SK-N-SH (cell line): ENCODE data around the gene LILRB3. TPM values are rescaled to one million over a fixed set of nuclear protein-coding genes. Genes with fewer than 3 reads are reported as not detected.
A peak's percentile ranks its signal among the peaks of the same experiment; 100 is the strongest.
"Not testable (repeated sequence)": the region's sequence is repeated elsewhere in the genome, so short reads cannot be mapped to it uniquely, and the experiment has no call there.

Source experiments
- CTCF ChIA-PET: fragments of 300-600, 350-600 bp; formaldehyde crosslinking; extraction: SDS; loops from one replicate; lab custom pipeline; 2021; lab: Yijun Ruan, JAX
- POLR2A ChIA-PET: fragments of 350-600 bp; sonication (Branson Sonifier 250); formaldehyde crosslinking; extraction: SDS; loops from one replicate; lab custom pipeline; 2020; ENCODE audit warnings: antibody characterized with exemption, inconsistent platforms; lab: Yijun Ruan, JAX
- DNase-seq: peaks from one replicate; pipeline ENCODE4 v3.0.0; 2012
- H2AFZ ChIP-seq: fragments of 200-600 bp; sonication (generic); 2 replicates; pipeline ENCODE4 v1.8.1; 2016; ENCODE audit warnings: antibody characterized with exemption, mild to moderate bottlenecking, low read depth
- H3F3A ChIP-seq: fragments of 200-600 bp; sonication (generic); replicated peaks from 2 replicates; pipeline ENCODE3; 2016; ENCODE audit warnings: antibody characterized with exemption, mild to moderate bottlenecking; ENCODE audit not compliant: insufficient read depth
- H3K27ac ChIP-seq, 2 experiments: fragments of 200-500 bp in 1 of 2; fragments of 200-600 bp in 1 of 2; sonication (Bioruptor generic) in 1 of 2; sonication (generic), shearing (Covaris generic) in 1 of 2; 2 replicates each; pipeline versions ENCODE4 v1.5.1 to v1.6.1; 2014 to 2016; ENCODE audit warnings: low read depth in 2 of 2, inconsistent platforms in 1 of 2, low read length in 1 of 2, mild to moderate bottlenecking in 1 of 2, mixed read lengths in 1 of 2
- H3K27me3 ChIP-seq: fragments of 200-600 bp; sonication (generic), shearing (Covaris generic); 2 replicates; pipeline ENCODE4 v1.6.1; 2016; ENCODE audit warnings: mixed run types; ENCODE audit not compliant: insufficient read depth
- H3K36me3 ChIP-seq, 2 experiments: fragments of 200-500 bp in 1 of 2; fragments of 200-600 bp in 1 of 2; sonication (Bioruptor generic) in 1 of 2; sonication (generic) in 1 of 2; replicated peaks in 1 of 2; 2 replicates each; pipeline versions ENCODE3 to v1.5.1; 2014 to 2016; ENCODE audit warnings: low read length in 1 of 2, mild to moderate bottlenecking in 1 of 2; ENCODE audit not compliant: insufficient read depth in 2 of 2, control insufficient read depth in 1 of 2
- H3K4me1 ChIP-seq, 2 experiments: fragments of 200-500 bp in 1 of 2; fragments of 200-600 bp in 1 of 2; sonication (Bioruptor generic) in 1 of 2; sonication (generic), shearing (Covaris generic) in 1 of 2; 2 replicates each; pipeline versions ENCODE4 v1.5.1 to v1.6.1; 2014 to 2016; ENCODE audit warnings: low read depth in 1 of 2, low read length in 1 of 2, mixed run types in 1 of 2; ENCODE audit not compliant: insufficient read depth in 2 of 2, control insufficient read depth in 1 of 2
- H3K4me2 ChIP-seq: fragments of 200-600 bp; sonication (generic), shearing (Covaris generic); 2 replicates; pipeline ENCODE4 v1.6.1; 2017; ENCODE audit warnings: mixed run types
- H3K4me3 ChIP-seq, 2 experiments: fragments of 200-500 bp in 1 of 2; fragments of 200-600 bp in 1 of 2; sonication (Bioruptor generic) in 1 of 2; sonication (generic), shearing (Covaris generic) in 1 of 2; 2 replicates each; pipeline versions ENCODE4 v1.5.1 to v1.8.1; 2014 to 2016; ENCODE audit warnings: low read depth in 2 of 2, inconsistent platforms in 1 of 2, low read length in 1 of 2, mild to moderate bottlenecking in 1 of 2, mixed read lengths in 1 of 2, moderate library complexity in 1 of 2
- H3K79me2 ChIP-seq: fragments of 200-600 bp; sonication (generic); 2 replicates; pipeline ENCODE4 v1.8.1; 2017; ENCODE audit warnings: mild to moderate bottlenecking; ENCODE audit not compliant: insufficient read depth
- H3K9ac ChIP-seq: fragments of 200-600 bp; sonication (generic); 2 replicates; pipeline ENCODE4 v1.6.1; 2017; ENCODE audit warnings: mixed run types
- H3K9me2 ChIP-seq: fragments of 200-600 bp; sonication (generic); 2 replicates; pipeline ENCODE4 v1.6.1; 2017; ENCODE audit warnings: mixed run types
- H3K9me3 ChIP-seq: fragments of 200-600 bp; sonication (generic); 2 replicates; pipeline ENCODE4 v1.6.1; 2017; ENCODE audit warnings: mixed run types, mild to moderate bottlenecking, moderate library complexity
- H4K20me1 ChIP-seq: fragments of 200-600 bp; sonication (generic); 2 replicates; pipeline ENCODE4 v1.6.1; 2017; ENCODE audit warnings: mild to moderate bottlenecking, mixed run types; ENCODE audit not compliant: insufficient read depth
- EP300 ChIP-seq, 2 experiments: IDR thresholded peaks; 2 replicates each; pipeline versions ENCODE4 v1.4.0 to v1.6.1; 2012; ENCODE audit warnings: borderline replicate concordance in 1 of 2, low read depth in 1 of 2, low read length in 1 of 2
- FOXJ3 ChIP-seq: sonication (generic); formaldehyde crosslinking; IDR thresholded peaks from 2 replicates; pipeline ENCODE4 v1.5.1; 2020; ENCODE audit warnings: mild to moderate bottlenecking, missing genetic modification reagents
- FOXM1 ChIP-seq: IDR thresholded peaks from 2 replicates; pipeline ENCODE4 v1.4.0; 2012; ENCODE audit warnings: low read depth, mild to moderate bottlenecking
- GABPA ChIP-seq: IDR thresholded peaks from 2 replicates; pipeline ENCODE4 v1.4.0; 2012; ENCODE audit warnings: low read depth, mild to moderate bottlenecking
- GATA2 ChIP-seq: sonication (generic); formaldehyde crosslinking; IDR thresholded peaks from 2 replicates; pipeline ENCODE4 v1.5.0; 2020; ENCODE audit warnings: mild to moderate bottlenecking, missing genetic modification reagents
- JUND ChIP-seq: IDR thresholded peaks from 2 replicates; pipeline ENCODE4 v1.4.0; 2012
- MAX ChIP-seq: IDR thresholded peaks from 2 replicates; pipeline ENCODE4 v1.4.0; 2012; ENCODE audit warnings: low read depth
- NRF1 ChIP-seq: IDR thresholded peaks from 2 replicates; pipeline ENCODE4 v1.6.1; 2012; ENCODE audit warnings: low read depth, mild to moderate bottlenecking, low read length
- POLR2AphosphoS5 ChIP-seq: IDR thresholded peaks from 2 replicates; pipeline ENCODE4 v1.6.1; 2012; ENCODE audit warnings: low read depth, low read length
- REST ChIP-seq: IDR thresholded peaks from 2 replicates; pipeline ENCODE4 v1.6.1; 2012; ENCODE audit warnings: mild to moderate bottlenecking, low read depth, low read length, moderate library complexity
- RXRA ChIP-seq: IDR thresholded peaks from 2 replicates; pipeline ENCODE4 v1.4.0; 2012; ENCODE audit warnings: low read depth, mild to moderate bottlenecking, borderline replicate concordance
- SMC3 ChIP-seq: IDR thresholded peaks from 2 replicates; pipeline ENCODE4 v1.6.1; 2012; ENCODE audit warnings: low read depth, low read length, improper control_type of control experiment
- TCF12 ChIP-seq: IDR thresholded peaks from 2 replicates; pipeline ENCODE4 v1.4.0; 2012
- TEAD4 ChIP-seq: IDR thresholded peaks from 2 replicates; pipeline ENCODE4 v1.4.0; 2012; ENCODE audit warnings: mild to moderate bottlenecking, borderline replicate concordance; ENCODE audit not compliant: insufficient read depth
- USF2 ChIP-seq: fragments of 150-350 bp; IDR thresholded peaks from 2 replicates; pipeline ENCODE4 v1.6.1; 2017; ENCODE audit warnings: antibody characterized with exemption, low read length, low read depth, borderline replicate concordance
- YY1 ChIP-seq: IDR thresholded peaks from 2 replicates; pipeline ENCODE4 v1.4.0; 2012; ENCODE audit warnings: low read depth, mild to moderate bottlenecking
- ZBTB33 ChIP-seq: IDR thresholded peaks from 2 replicates; pipeline ENCODE4 v1.4.0; 2012; ENCODE audit warnings: low read depth, borderline replicate concordance
- whole genome bisulfite sequencing: methylation state at CpG from one replicate; pipeline ENCODE4 v1.1.6; 2017; ENCODE audit warnings: low lambda C conversion rate; 5-methylcytosine and 5-hydroxymethylcytosine counted together
- polyA plus RNA-seq, 3 experiments: library from polyadenylated mRNA; depleted of rRNA; stranded (reverse); fragments of >200 nt; gene quantifications; 2 replicates each; pipeline ENCODE4 v1.2.3, GENCODE V29; 2012

LILRB3 gene
- polyA plus RNA-seq, 1 of the 3 experiments (the other 2 are of a cell fraction), result not detected

GRCh38 chr19:54247106-54247930 is 24.5 kb upstream of the LILRB3 start:
- Histone ChIP-seq H3K9ac (no peak overlapping the region), H3F3A (peaks cover 4% of the 10 kb centered on the region), H3K4me2 (peak overlapping the region; percentile 60), H3K4me1 (no peaks in the 10 kb centered on the region), H3K79me2 (no peaks in the 10 kb centered on the region), H3K27ac (no peak overlapping the region), H3K36me3 (no peaks in the 10 kb centered on the region), H3K4me3 (0 out of 4 replicates have a peak overlapping the region, but pooled peaks of 1 of the 2 experiments have one; percentile 8), H3K9me2 (no peaks in the 10 kb centered on the region), H3K27me3 (peaks cover 46% of the 10 kb centered on the region; the same call in 1 of the 2 replicates), H3K9me3 (no peaks in the 10 kb centered on the region), H2AFZ (peak overlapping the region; percentile 52; the same call in 1 of the 2 replicates), H4K20me1 (no peaks in the 10 kb centered on the region)
- CTCF ChIA-PET, result no interaction called here
- 36% methylated on average over 20 of the region's 20 CpGs for WGBS
- TF ChIP-seq GABPA, result no peak
- POLR2A ChIA-PET, result no interaction called here
- no peak for DNase-seq

- H3K79me2 ChIP-seq, result no peaks in the 10 kb centered on the region
- no peak overlapping the region for H2AFZ ChIP-seq
- peaks cover 4% of the 10 kb centered on the region for H3F3A ChIP-seq
- H3K9me2 ChIP-seq, result no peaks in the 10 kb centered on the region
- no peak overlapping the region for H3K27ac ChIP-seq
- H3K9ac ChIP-seq, result no peak overlapping the region
- POLR2A ChIA-PET, result no interaction called here
- H3K9me3 ChIP-seq, result no peaks in the 10 kb centered on the region
- no peaks in the 10 kb centered on the region for H4K20me1 ChIP-seq
- H3K4me1 ChIP-seq, result no peaks in the 10 kb centered on the region
- DNase-seq, result no peak
- 0% methylated on average over 1 of the region's 3 CpGs for WGBS
- no peak overlapping the region for H3K4me2 ChIP-seq
- H3K27me3 ChIP-seq, result peaks cover 49% of the 10 kb centered on the region; the same call in 1 of the 2 replicates
- no peak for TF ChIP-seq RXRA
- no peak for TF ChIP-seq MAX
- TF ChIP-seq ZBTB33, result no peak
- TF ChIP-seq TEAD4, result no peak
- no peak for TF ChIP-seq POLR2AphosphoS5
- no peak for TF ChIP-seq FOXJ3 (CRISPR knock-in tag)
- TF ChIP-seq NRF1, result no peak
- TF ChIP-seq JUND, result no peak
- no peak for TF ChIP-seq REST
- TF ChIP-seq GATA2 (CRISPR knock-in tag), result no peak
- TF ChIP-seq EP300 (IDR thresholded peaks at IDR 0.05; ENCODE audit: borderline replicate concordance in 1 of 2, low read depth in 1 of 2, low read length in 1 of 2), result no peak
- TF ChIP-seq SMC3, result no peak
- no peak for TF ChIP-seq YY1
- no peak for TF ChIP-seq FOXM1
- no peak for TF ChIP-seq TCF12
- TF ChIP-seq USF2, result no peak
- TF ChIP-seq, all 33 proteins: peak for 0
- no peak overlapping the region for H3K4me3 ChIP-seq
- no peaks in the 10 kb centered on the region for H3K36me3 ChIP-seq
- CTCF ChIA-PET, result interaction anchor here (0.6 kb wide), 1 partner anchor 611 kb away, joined by 3 read pairs; no protein-coding TSS in a partner anchor
These were observed 23.1 kb upstream of the LILRB3 start for GRCh38 chr19:54245936-54246335.

GRCh38 chr19:54243809-54244208 is 21.0 kb upstream of the LILRB3 start:
- H3K9ac ChIP-seq, H3F3A ChIP-seq, H3K36me3 ChIP-seq, H4K20me1 ChIP-seq, H2AFZ ChIP-seq, H3K9me2 ChIP-seq, DNase-seq, H3K9me3 ChIP-seq, CTCF ChIA-PET, H3K4me1 ChIP-seq, H3K27ac ChIP-seq, H3K4me3 ChIP-seq, H3K4me2 ChIP-seq, H3K79me2 ChIP-seq, POLR2A ChIA-PET: not testable (repeated sequence)
- peaks cover 45% of the 10 kb centered on the region for H3K27me3 ChIP-seq
- WGBS, result 0% methylated on average over 2 of the region's 8 CpGs
